DND-41 (cell line): Measurements from ENCODE around the gene SYNM.

ENCODE experiments used
- CTCF ChIP-seq: IDR thresholded peaks from 2 replicates; pipeline ENCODE4 v1.5.1; 2012; ENCODE audit warnings: borderline replicate concordance, low read length, moderate library complexity, mild to moderate bottlenecking; ENCODE audit not compliant: poor library complexity, severe bottlenecking; ENCODE audit errors: extremely low read depth
- EZH2 ChIP-seq: IDR thresholded peaks from 3 replicates; pipeline ENCODE4 v1.6.1; 2012; ENCODE audit warnings: borderline replicate concordance, low read depth, mild to moderate bottlenecking, moderate library complexity, low read length, inconsistent platforms; ENCODE audit not compliant: severe bottlenecking

- TF ChIP-seq CTCF (no peak), EZH2 (no peak)
Observed at GRCh38 chr15:99055555-99056134, 49.2 kb upstream of the SYNM start.
